Psoas muscle (tissue), 8 donors: ENCODE measurements around the gene ARPC1A. TPM values are rescaled to one million over a fixed set of nuclear protein-coding genes. Genes with fewer than 3 reads are reported as not detected.

Experiments
- ATAC-seq, 4 donors: fragments of 200-7000 bp; cut with Tn5 transposase; one replicate each; pipeline ENCODE4 v1.9.1; 2020; ENCODE audit warnings: moderate library complexity in 3 of 4, mild to moderate bottlenecking in 2 of 4
- DNase-seq, 2 donors: peaks; one replicate each; pipeline ENCODE4 v3.0.0-alpha.2; 2020
- H3K27ac ChIP-seq: fragments of 200-600 bp; one replicate; pipeline ENCODE4 v1.8.0; 2022
- H3K27me3 ChIP-seq, 3 donors: fragments of 200-600 bp in 1 of 3; one replicate each; pipeline versions ENCODE4 v1.6.1 to v1.8.0; 2013 to 2022; ENCODE audit warnings: low read length in 2 of 3, mild to moderate bottlenecking in 2 of 3, moderate library complexity in 1 of 3; ENCODE audit not compliant: insufficient read depth in 3 of 3
- H3K36me3 ChIP-seq, 2 donors: fragments of 200-600 bp in 1 of 2; one replicate each; pipeline versions ENCODE4 v1.6.1 to v1.8.0; 2013 to 2022; ENCODE audit warnings: low read depth in 1 of 2, mild to moderate bottlenecking in 1 of 2, moderate library complexity in 1 of 2; ENCODE audit not compliant: insufficient read depth in 1 of 2
- H3K4me1 ChIP-seq: fragments of 200-600 bp; one replicate; pipeline ENCODE4 v1.8.0; 2022
- H3K4me3 ChIP-seq: fragments of 200-600 bp; one replicate; pipeline ENCODE4 v1.8.0; 2022; ENCODE audit warnings: mild to moderate bottlenecking
- H3K9me3 ChIP-seq: fragments of 200-600 bp; one replicate; pipeline ENCODE4 v1.8.0; 2022
- WGBS, 3 donors: extraction: QIAGEN DNeasy Blood & Tissue Kit; methylation state at CpG; one replicate each; pipeline versions ENCODE4 v1.1.6 to v1.1.7; 2013; 5-methylcytosine and 5-hydroxymethylcytosine counted together
- intact Hi-C, 2 donors: fragments of 100-400 bp; cut with DNase I; formaldehyde crosslinking; loops; one replicate each; pipeline versions ENCODE4 v1.11.0 to v1.14.2; 2022
- polyA plus RNA-seq, 3 donors: library from polyadenylated mRNA; stranded (reverse); fragments of 200-250 nt; gene quantifications; one replicate each; pipeline ENCODE4 v1.2.3, GENCODE V29; 2013
- total RNA-seq, 4 donors: library from RNA; stranded (reverse); fragmentation: NEBNext Ultra II Directional in 2 of 4; extraction: Animal tissue kit (Norgen Biotek cat#: 25700) in 2 of 4; gene quantifications; one replicate each; pipeline versions ENCODE4 v1.2.1 to v1.2.4, GENCODE V29; 2021 to 2023
- TF ChIP-seq, protein P1 (sequence below): fragments of 200-600 bp; IDR thresholded peaks from one replicate; pipeline ENCODE4 v1.8.0; 2022; ENCODE audit warnings: antibody characterized with exemption
- donor health status: healthy with polysubstance abuse.
- donor health status: DM: no; HTN: no; CAD: no; lungs with moderate emphysema.
- donor health status: Bipolar disorder and iron deficiency.
- donor health status: healthy.
- donor health status: DM: yes; HTN: yes; CAD: no.
- donor health status: DM: no; HTN: no; CAD: no.
- donor health status: DM: no; HTN: no; CAD: no.
- donor health status: DM: yes; HTN: yes; CAD: no.

Gene ARPC1A
- total and polyA plus RNA-seq, 7 donors = 38.1 to 114 (median 47.6) TPM

DNA sequence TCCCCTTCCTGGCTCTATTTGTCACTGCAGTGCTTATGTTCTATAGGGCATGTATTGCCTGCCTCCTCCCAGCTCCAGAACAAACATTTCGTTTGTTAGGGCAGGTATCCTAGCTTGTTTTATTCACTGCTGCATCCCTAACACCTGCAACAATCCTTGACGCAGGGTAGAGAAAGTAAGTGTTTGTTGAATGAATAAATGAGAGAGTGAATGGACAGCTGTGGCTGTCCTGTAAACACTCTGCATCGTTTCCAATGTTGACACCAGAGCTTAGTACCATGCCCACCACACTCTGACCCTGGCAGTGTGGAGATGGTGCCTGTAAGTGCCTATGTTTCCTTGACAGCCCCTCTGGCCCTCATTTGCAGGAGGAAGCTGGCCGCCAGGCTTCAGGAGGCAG is 32.0 kb upstream of the ARPC1A start:
- ATAC-seq (no peak), DNase-seq (no peak)
- Histone ChIP-seq H3K36me3 (no peaks in the 10 kb centered on the region), H3K27me3 (no peaks in the 10 kb centered on the region), H3K4me1 (no peaks in the 10 kb centered on the region), H3K4me3 (no peak overlapping the region), H3K27ac (no peak overlapping the region), H3K9me3 (no peaks in the 10 kb centered on the region)
- intact Hi-C loops = no loop called here
- TF ChIP-seq, protein P1, sequence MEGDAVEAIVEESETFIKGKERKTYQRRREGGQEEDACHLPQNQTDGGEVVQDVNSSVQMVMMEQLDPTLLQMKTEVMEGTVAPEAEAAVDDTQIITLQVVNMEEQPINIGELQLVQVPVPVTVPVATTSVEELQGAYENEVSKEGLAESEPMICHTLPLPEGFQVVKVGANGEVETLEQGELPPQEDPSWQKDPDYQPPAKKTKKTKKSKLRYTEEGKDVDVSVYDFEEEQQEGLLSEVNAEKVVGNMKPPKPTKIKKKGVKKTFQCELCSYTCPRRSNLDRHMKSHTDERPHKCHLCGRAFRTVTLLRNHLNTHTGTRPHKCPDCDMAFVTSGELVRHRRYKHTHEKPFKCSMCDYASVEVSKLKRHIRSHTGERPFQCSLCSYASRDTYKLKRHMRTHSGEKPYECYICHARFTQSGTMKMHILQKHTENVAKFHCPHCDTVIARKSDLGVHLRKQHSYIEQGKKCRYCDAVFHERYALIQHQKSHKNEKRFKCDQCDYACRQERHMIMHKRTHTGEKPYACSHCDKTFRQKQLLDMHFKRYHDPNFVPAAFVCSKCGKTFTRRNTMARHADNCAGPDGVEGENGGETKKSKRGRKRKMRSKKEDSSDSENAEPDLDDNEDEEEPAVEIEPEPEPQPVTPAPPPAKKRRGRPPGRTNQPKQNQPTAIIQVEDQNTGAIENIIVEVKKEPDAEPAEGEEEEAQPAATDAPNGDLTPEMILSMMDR = no peak
- 69 to 80% (median 75%) methylated on average over 4 of the region's 4 CpGs for WGBS, 3 donors

DNA sequence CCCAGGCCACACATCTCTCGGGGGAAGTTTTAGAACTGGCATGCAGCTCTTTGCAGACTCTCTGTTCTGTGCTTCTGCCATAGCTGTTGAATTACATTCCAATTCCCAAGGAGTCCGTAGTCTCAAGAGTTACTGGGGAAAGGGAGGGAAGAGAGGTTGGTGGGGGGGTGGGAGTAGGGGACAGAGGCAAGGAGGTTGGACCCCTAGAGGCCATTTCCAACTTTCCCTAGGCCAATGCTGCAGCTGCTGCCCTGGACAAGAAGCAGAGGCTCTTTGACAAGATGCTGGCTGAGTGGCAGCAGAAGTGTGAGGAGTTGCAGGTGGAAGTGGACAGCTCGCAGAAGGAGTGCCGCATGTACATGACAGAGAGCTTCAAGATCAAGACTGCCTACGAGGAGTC is 29.2 kb upstream of the ARPC1A start:
- ATAC-seq = no peak
- intact Hi-C loops = no loop called here
- no peak for DNase-seq

DNA sequence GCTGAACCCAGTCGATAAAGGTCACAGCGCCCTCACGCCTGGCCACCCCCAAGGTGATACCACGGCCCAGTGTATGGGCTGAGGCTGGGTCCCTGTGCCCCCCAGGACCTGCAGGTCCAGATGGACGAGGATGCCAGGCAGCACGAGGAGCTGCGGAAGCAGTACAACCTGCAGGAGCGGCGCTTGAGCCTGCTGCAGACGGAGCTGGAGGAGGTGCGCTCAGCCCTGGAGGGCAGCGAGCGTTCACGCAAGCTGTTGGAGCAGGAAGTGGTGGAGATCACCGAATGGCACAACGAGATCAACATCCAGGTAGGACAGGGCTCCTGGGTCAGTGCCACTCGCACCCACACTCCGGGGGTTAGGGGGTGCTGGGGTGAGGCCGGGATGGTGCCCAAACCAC is 24.2 kb upstream of the ARPC1A start:
- DNase-seq (no peak), ATAC-seq (no peak)
- WGBS, 3 donors = 85 to 88% (median 86%) methylated on average over 19 of the region's 19 CpGs
- Histone ChIP-seq H3K27ac (no peak overlapping the region), H3K27me3 (no peaks in the 10 kb centered on the region), H3K36me3 (no peaks in the 10 kb centered on the region), H3K4me3 (no peak overlapping the region), H3K9me3 (no peaks in the 10 kb centered on the region), H3K4me1 (no peaks in the 10 kb centered on the region)
- TF ChIP-seq, protein P1 = no peak
- intact Hi-C loops = no loop called here

More for the DNA sequence above, 29.2 kb upstream of the ARPC1A start:
- no peak overlapping the region for H3K27ac ChIP-seq
- H3K4me3 ChIP-seq = no peak overlapping the region
- H3K9me3 ChIP-seq = no peaks in the 10 kb centered on the region
- TF ChIP-seq, protein P1 = no peak
- WGBS, 3 donors = 78 to 84% (median 82%) methylated on average over 5 of the region's 5 CpGs
- no peaks in the 10 kb centered on the region for H3K36me3 ChIP-seq
- no peaks in the 10 kb centered on the region for H3K27me3 ChIP-seq
- H3K4me1 ChIP-seq = no peaks in the 10 kb centered on the region

DNA sequence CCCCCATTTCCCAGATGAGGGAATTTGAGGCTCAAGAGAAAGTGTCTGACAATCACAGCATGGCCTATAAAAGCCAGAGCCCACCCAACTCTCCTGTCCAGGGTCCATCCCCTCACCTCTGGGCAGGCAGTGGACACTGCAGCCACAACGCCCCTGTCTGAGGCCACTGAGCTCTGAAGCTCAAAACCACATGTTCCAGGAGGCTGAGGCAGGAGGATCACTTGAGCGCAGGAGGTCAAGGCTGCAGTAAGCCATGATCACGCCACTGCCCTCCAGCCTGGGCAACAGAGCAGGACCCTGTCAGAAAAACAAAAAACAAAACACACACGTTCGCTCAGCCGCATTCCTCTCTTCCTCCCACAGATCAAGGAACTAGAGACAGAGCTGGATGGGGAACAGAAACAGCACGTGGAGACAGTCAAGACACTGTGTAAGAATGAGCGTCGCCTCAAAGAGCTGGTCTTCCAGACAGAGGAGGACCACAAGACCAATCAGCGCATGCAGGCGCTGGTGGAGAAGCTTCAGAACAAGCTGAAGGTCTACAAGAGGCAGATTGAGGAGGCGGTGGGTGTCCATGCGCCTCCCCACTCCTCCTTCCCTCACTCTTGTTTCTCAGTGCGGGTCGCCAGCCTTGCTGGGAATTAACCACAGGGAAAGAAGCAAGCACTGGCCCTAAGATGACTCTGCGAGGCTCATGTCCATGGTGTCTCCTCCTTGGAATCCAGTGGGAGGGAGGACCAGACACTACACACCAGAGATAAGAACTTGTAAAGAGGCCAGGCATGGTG is 20.0 kb upstream of the ARPC1A start:
- H3K4me1 ChIP-seq = no peaks in the 10 kb centered on the region
- no peaks in the 10 kb centered on the region for H3K27me3 ChIP-seq
- H3K9me3 ChIP-seq = peaks cover 4% of the 10 kb centered on the region
- ATAC-seq (no peak), DNase-seq (no peak)
- TF ChIP-seq, protein P1 = no peak
- H3K4me3 ChIP-seq = no peak overlapping the region
- 86 to 90% (median 87%) methylated on average over 16 of the region's 16 CpGs for WGBS, 3 donors
- intact Hi-C loops = no loop called here
- H3K36me3 ChIP-seq = no peaks in the 10 kb centered on the region
- no peak overlapping the region for H3K27ac ChIP-seq
